Subcutaneous abdominal adipose tissue (tissue), 5 donors: ENCODE data around the gene STX2.
"Not testable (repeated sequence)": the region's sequence is repeated elsewhere in the genome, so short reads cannot be mapped to it uniquely, and the experiment has no call there.

Source experiments
- H3K27ac ChIP-seq: one replicate; pipeline ENCODE4 v1.7.0; 2013; ENCODE audit warnings: low read depth, mild to moderate bottlenecking, inconsistent platforms, low read length, moderate library complexity
- H3K27me3 ChIP-seq, 5 donors: one replicate each; pipeline ENCODE4 v1.7.0; 2013; ENCODE audit warnings: low read length in 5 of 5, inconsistent platforms in 1 of 5; ENCODE audit not compliant: control insufficient read depth in 5 of 5, insufficient read depth in 4 of 5
- H3K36me3 ChIP-seq, 5 donors: one replicate each; pipeline ENCODE4 v1.7.0; 2013; ENCODE audit warnings: low read length in 5 of 5; ENCODE audit not compliant: control insufficient read depth in 5 of 5, insufficient read depth in 5 of 5
- H3K4me1 ChIP-seq, 5 donors: one replicate each; pipeline ENCODE4 v1.7.0; 2013; ENCODE audit warnings: low read length in 5 of 5, mild to moderate bottlenecking in 3 of 5, moderate library complexity in 1 of 5; ENCODE audit not compliant: control insufficient read depth in 5 of 5, insufficient read depth in 5 of 5
- H3K4me3 ChIP-seq, 5 donors: one replicate each; pipeline ENCODE4 v1.7.0; 2013; ENCODE audit warnings: low read length in 5 of 5, low read depth in 1 of 5
- H3K9ac ChIP-seq, 5 donors: one replicate each; pipeline ENCODE4 v1.7.0; 2013; ENCODE audit warnings: low read length in 5 of 5, mild to moderate bottlenecking in 4 of 5, moderate library complexity in 3 of 5
- H3K9me3 ChIP-seq, 5 donors: one replicate each; pipeline ENCODE4 v1.7.0; 2013; ENCODE audit warnings: low read length in 5 of 5; ENCODE audit not compliant: control insufficient read depth in 5 of 5
- donor health status: healthy.
- donor health status: healthy.
- donor health status: healthy.
- donor health status: healthy.
- donor health status: healthy.

STX2 gene

DNA sequence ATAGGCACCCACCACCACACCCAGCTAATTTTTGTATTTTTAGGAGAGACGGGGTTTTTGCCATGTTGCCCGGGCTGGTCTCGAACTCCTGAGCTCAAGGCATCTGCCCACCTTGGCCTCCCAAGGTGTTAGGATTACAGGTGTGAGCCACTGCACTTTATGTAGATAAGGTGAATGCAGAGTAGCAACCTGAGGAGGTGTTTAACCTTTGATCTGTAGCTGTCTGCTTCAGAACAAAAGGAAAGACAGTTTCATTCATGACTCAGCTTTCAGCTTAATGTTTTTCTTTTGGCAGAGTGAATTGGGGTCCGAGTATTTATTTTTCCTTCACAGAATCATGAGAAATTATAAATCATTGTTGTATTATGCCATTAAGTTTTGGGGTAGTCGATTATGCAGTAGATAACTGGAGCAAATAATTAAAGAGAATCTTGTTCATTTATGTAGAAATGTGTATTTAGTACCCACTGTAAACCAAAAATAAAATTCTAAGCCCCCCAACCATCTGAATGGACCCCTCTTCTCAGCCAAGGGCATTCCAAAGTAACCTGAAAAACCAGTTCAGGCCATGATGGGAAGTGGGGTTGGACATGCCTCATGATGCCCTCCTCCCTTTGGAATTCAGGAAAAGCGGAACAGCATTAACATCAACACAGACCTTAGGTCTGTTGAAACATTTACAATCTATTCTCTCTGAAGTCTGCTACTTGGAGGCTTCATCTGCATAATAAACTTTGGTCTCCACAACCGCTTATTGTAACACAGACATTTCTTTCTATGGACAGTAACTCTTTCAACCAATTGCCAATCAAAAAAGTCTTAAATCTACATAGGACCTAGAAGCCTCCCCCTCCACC lies 10.7 kb upstream of the STX2 start:
- Histone ChIP-seq H3K27me3 (no peaks in the 10 kb centered on the region), H3K36me3 (no peaks in the 10 kb centered on the region), H3K27ac (no peak overlapping the region), H3K9ac (no peak overlapping the region), H3K4me1 (no peaks in the 10 kb centered on the region), H3K4me3 (no peak overlapping the region), H3K9me3 (peaks cover 0 to 3% (median 0%) of the 10 kb centered on the region in 5 donors)

DNA sequence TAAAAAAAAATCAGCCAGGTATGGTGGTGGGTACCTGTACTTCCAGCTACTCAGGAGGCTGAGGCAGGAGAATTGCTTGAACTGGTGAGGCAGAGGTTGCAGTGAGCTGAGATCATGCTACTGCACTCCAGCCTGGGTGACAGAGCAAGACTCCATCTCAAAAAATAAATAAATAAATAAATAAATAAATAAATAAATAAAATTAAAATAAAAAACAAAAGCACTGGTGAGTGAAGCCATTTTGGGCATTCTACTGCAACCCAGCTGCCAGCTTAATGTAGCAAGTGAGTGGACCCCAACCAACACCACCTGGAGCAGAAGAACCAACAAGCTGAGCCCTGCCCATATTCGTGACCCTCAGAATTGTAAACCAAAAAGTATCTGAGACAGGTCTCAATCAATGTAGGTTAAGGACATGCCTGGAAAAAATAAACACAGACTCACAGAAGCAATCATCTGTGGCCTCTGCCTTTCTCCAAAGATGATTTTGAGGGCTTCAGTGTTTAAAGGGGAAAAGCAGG lies 9.8 kb upstream of the STX2 start:
- not testable (repeated sequence) for H3K4me1 ChIP-seq, H3K9ac ChIP-seq, H3K27ac ChIP-seq, H3K4me3 ChIP-seq, H3K36me3 ChIP-seq, H3K27me3 ChIP-seq, H3K9me3 ChIP-seq

DNA sequence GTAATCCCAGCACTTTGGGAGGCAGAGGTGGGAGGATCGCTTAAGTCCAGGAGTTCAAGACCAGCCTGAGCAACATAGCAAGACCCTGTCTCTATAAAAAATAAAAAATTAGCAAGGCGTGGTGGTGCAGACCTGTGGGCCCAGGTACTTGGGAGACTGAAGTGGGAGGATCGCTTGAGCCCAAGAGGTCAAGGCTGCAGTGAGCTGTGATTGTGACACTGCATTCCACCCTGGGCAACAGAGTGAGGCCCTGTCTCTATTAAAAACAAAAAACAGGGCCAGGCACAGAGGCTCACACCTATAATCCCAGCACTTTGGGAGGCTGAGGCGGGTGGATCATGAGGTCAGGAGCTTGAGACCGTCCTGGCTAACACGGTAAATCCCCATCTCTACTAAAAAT lies 9.1 kb upstream of the STX2 start:
- H3K9me3 ChIP-seq, H3K36me3 ChIP-seq, H3K27ac ChIP-seq, H3K4me1 ChIP-seq, H3K9ac ChIP-seq, H3K4me3 ChIP-seq, H3K27me3 ChIP-seq: not testable (repeated sequence)

DNA sequence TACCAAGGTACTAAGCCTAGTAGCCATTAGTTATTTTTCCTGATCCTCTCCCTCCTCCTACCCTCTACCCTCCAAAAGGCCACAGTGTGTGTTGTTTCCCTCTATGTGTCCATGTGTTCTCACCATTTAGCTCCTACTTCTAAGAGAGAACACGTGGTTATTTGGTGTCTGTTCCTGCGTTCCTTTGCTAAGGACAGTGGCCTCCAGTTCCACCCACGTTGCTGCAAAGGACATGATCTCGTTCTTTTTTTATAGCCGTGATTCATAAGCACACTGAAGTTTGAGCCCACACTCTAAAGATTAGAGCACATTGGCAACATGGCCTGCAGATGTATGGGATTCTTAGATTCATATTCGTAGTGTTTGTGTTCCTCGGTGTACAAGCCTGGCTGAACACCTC lies 8.1 kb upstream of the STX2 start:
- Histone ChIP-seq H3K9ac (no peak overlapping the region), H3K27ac (no peak overlapping the region), H3K27me3 (no peaks in the 10 kb centered on the region), H3K36me3 (no peaks in the 10 kb centered on the region), H3K4me1 (no peaks in the 10 kb centered on the region), H3K4me3 (no peak overlapping the region), H3K9me3 (peaks cover 0 to 3% (median 0%) of the 10 kb centered on the region in 5 donors)

DNA sequence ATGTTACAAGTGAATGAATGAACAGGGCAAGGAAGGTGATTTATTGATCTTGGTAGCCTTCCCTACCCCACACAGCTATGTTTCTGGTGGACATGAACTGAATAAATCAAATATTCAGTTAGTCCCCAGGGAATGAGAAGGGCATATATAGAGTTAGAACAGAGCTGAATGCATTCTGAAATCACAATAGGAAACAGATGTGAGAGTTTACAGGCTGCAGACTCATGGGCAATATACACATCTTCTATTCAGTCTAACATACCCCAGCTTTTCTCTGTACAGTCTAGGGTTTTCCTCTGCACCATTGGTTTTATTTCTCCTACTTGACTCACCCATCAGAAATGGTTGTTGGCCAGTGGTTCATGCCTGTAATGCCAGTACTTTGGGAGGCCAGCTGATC lies 7.3 kb upstream of the STX2 start:
- no peaks in the 10 kb centered on the region for H3K36me3 ChIP-seq
- H3K9ac ChIP-seq: no peak overlapping the region
- H3K4me1 ChIP-seq: no peaks in the 10 kb centered on the region
- H3K27ac ChIP-seq: no peak overlapping the region
- H3K27me3 ChIP-seq: no peaks in the 10 kb centered on the region
- peaks cover 0 to 3% (median 0%) of the 10 kb centered on the region in 5 donors for H3K9me3 ChIP-seq
- H3K4me3 ChIP-seq: no peak overlapping the region

DNA sequence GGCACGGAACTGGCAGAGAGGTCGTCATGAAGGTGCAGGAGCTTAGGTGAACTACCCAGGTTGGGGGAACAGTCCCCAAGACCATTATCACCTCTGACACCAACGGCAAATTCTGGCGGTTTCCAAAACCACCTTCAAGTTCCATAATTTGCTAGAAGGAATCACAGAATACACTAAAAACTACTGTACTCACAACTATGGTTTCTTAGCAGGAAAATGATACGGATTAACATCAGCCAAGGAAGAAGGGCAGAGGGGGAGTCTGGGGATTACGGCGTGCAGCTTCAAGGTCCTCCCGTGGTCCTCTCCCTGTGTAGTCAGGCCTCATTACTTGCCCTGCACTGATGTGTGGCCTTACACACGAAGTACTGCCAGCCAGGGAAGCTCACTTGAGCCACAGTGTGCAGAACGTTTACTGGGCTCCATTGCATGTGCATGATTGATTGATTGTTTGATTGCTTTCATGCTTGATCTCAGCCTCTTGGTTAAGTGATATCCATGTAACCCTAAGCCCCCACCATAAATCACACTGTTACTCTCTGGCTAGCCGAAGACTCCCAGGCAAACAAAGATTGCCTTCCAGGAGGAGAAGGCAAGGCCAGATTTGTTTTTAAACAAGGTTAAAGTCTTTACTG lies 837 bp upstream of the STX2 start:
- H3K4me1 ChIP-seq: peaks cover 3 to 19% (median 18%) of the 10 kb centered on the region in 5 donors
- no peaks in the 10 kb centered on the region for H3K36me3 ChIP-seq
- H3K9me3 ChIP-seq: no peaks in the 10 kb centered on the region
- H3K4me3 ChIP-seq: peak overlapping the region; percentile 62 to 79 (median 65)
- H3K9ac ChIP-seq: peak overlapping the region in 3 of 5 donors; percentile 11 to 37 (median 33)
- no peaks in the 10 kb centered on the region for H3K27me3 ChIP-seq
- no peak overlapping the region for H3K27ac ChIP-seq

DNA sequence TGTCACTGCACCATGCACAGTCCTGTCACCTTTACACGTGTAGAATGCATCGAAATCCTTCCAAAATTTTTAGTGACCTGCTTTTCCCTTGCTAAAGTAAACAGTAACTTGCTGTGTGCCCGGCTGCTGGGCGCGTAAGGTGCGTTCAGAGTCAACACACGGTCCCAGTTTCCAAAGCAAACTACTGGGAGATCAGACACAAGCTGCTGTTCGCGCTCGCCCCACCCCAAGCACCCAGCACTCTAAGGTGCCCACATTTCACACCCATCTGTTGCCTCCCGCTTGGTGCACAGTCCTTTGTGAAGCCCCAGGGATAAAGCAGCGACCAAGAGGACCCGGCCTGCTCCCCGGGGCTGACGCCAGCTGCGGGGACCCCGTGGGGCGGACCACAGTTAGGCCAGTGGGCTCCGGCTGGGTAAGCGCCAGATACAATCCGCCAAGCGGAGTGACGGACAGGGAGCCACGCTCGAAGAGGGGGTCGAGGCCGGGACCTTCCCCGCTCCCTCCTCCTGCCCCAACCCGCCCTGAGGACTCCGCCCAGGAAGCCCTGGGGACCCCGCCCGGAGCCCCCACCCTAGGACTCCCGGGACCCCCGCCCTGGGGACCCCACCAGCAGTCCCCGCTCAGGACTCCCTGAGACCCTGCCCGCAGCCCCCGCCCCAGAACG lies 633 bp downstream of the STX2 start:
- Histone ChIP-seq H3K4me1 (peaks cover 3 to 20% (median 18%) of the 10 kb centered on the region in 5 donors), H3K36me3 (no peaks in the 10 kb centered on the region), H3K9me3 (no peaks in the 10 kb centered on the region), H3K4me3 (peak overlapping the region; percentile 74 to 82 (median 79)), H3K27ac (no peak overlapping the region), H3K27me3 (no peaks in the 10 kb centered on the region), H3K9ac (peak overlapping the region in 4 of 5 donors; percentile 74 to 82 (median 78))

DNA sequence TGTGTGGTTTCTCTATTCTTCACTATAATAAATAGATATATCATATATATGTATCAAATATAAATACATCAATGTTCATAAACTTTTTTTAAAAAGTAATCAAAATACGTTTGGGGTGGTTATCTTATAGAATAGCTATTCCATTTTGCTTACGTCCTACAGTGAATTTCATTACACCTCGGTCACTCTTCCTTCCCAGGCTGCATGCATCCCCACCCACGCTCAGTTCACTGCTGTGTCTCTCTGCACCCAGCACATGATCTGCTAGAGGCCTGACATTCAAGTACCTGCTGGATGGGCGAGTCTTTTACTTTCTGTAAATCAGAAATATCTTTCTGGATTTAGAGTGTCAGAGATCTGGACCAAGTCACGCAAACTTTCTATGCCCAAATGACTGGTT lies 3.6 kb downstream of the STX2 start:
- H3K27ac ChIP-seq: no peak overlapping the region
- no peaks in the 10 kb centered on the region for H3K36me3 ChIP-seq
- H3K4me3 ChIP-seq: no peak overlapping the region
- no peak overlapping the region for H3K9ac ChIP-seq
- H3K9me3 ChIP-seq: no peaks in the 10 kb centered on the region
- H3K4me1 ChIP-seq: peaks cover 5 to 30% (median 25%) of the 10 kb centered on the region in 5 donors
- no peaks in the 10 kb centered on the region for H3K27me3 ChIP-seq

DNA sequence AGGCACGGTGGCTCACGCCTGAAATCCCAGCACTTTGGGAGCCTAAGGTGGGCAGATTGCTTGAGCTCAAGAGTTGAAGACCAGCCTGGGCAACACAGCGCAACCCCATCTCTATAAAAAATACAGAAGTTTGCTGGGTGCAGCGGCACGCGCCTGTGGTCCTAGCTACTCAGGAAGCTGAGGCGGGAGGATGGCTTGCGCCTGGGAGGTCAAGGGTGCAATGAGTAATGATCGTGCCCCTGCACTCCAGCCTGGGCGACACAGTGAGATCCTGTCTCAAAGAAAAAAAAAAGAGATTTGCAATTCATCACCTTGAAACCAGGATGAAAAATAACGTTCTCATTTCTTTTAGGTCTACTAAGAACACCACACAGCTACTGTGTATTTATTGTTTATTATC lies 4.0 kb downstream of the STX2 start:
- Histone ChIP-seq H3K36me3 (no peaks in the 10 kb centered on the region), H3K9me3 (no peaks in the 10 kb centered on the region), H3K9ac (no peak overlapping the region), H3K27ac (no peak overlapping the region), H3K4me1 (peaks cover 7 to 30% (median 25%) of the 10 kb centered on the region in 5 donors), H3K4me3 (no peak overlapping the region), H3K27me3 (no peaks in the 10 kb centered on the region)
